Left lung (tissue), 10 donors: ENCODE measurements around the gene KCNG2. TPM values are rescaled to one million over a fixed set of nuclear protein-coding genes. Genes with fewer than 3 reads are reported as not detected.
A peak's percentile ranks its signal among the peaks of the same experiment; 100 is the strongest.

Experiments
- ATAC-seq: fragments of 200-7000 bp; cut with Tn5 transposase; one replicate; pipeline ENCODE4 v1.9.1; 2020; ENCODE audit warnings: moderate library complexity
- DNase-seq, 4 donors: peaks; one replicate each; pipeline ENCODE4 v3.0.0-alpha.2; 2013 to 2020
- H3K27ac ChIP-seq, 2 donors: fragments of 200-600 bp; sonication (generic) in 1 of 2; one replicate each; pipeline versions ENCODE4 v1.5.0 to v1.8.0; 2020 to 2021
- H3K27me3 ChIP-seq, 2 donors: fragments of 200-600 bp; sonication (generic) in 1 of 2; one replicate each; pipeline versions ENCODE4 v1.5.0 to v1.8.0; 2020 to 2021
- H3K36me3 ChIP-seq, 2 donors: fragments of 200-600 bp; sonication (generic) in 1 of 2; one replicate each; pipeline versions ENCODE4 v1.5.0 to v1.8.0; 2020 to 2021
- H3K4me1 ChIP-seq, 2 donors: fragments of 200-600 bp; one replicate each; pipeline ENCODE4 v1.8.0; 2021
- H3K4me3 ChIP-seq, 2 donors: fragments of 200-600 bp; sonication (generic) in 1 of 2; one replicate each; pipeline versions ENCODE4 v1.5.0 to v1.8.0; 2020 to 2021; ENCODE audit warnings: mild to moderate bottlenecking in 1 of 2
- H3K9me3 ChIP-seq, 2 donors: fragments of 200-600 bp; sonication (generic) in 1 of 2; one replicate each; pipeline versions ENCODE4 v1.5.0 to v1.8.0; 2020 to 2021
- intact Hi-C, 2 donors: fragments of 100-400 bp; cut with DNase I; formaldehyde crosslinking; loops; one replicate each; pipeline versions ENCODE4 v1.11.2 to v1.14.2; 2022
- polyA plus RNA-seq, 6 donors: library from polyadenylated mRNA; unstranded; fragments of 120-200 nt; gene quantifications; one replicate each; pipeline ENCODE4 v1.2.1, GENCODE V29; 2013; ENCODE audit not compliant: insufficient read length in 6 of 6
- total RNA-seq, 2 donors: library from RNA; stranded (reverse); fragmentation: NEBNext Ultra II Directional; extraction: Animal tissue kit (Norgen Biotek cat#: 25700); gene quantifications; one replicate each; pipeline ENCODE4 v1.2.1, GENCODE V29; 2021
- TF ChIP-seq, protein P1 (sequence below), 2 donors: fragments of 200-600 bp; sonication (generic) in 1 of 2; IDR thresholded peaks; one replicate each; pipeline versions ENCODE4 v1.5.0 to v1.8.0; 2021; ENCODE audit warnings: antibody characterized with exemption in 2 of 2
- donor health status: DM: no; HTN: yes; CAD: no.
- donor health status: DM: no; HTN: no; CAD: no.

The KCNG2 gene
- total and polyA plus RNA-seq, 8 donors, result 0.17 to 1.1 (median 0.31) TPM

DNA sequence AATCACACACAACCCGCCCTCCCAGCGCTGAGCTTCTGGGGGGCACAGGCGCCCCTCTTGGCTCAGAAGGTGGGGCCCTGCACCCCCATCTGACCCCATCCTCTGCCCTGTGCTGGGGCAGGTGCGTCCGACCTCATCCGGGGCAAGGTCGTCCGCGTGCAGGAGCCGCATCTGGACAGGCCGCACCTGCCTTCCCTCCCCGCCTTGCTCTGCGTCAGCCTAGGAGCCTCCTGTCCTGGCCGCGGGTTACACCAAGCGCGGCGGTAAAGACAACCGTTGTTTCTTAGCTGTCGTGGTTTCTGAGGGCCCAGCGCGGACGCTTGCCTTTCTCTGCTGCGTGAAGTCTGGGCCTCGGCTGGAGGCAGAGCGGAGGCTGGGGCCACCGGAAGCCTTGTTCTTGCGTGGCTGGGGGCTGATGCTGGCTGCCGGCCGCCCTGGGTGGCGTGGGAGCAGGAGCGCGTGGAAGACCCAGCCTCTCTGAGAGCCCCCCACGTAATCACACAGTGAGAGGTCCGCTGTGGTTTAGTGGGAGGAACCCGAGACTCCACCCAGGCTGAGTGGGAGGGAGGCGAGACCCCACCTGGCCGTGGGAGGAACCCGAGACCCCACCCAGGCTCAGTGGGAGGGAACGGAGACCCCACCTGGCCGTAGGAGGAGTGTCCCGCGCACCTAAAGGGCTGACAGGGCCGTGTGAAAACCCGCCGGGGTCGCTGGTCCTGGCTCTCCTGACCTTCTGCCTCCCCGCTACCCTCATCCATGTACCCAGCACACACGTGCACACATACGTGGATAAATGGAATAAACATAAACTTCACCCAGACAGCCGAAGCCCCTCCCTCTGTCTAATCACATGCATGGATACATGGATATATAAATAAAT, 51.8 kb downstream of the KCNG2 start:
- Histone ChIP-seq H3K4me1 (no peaks in the 10 kb centered on the region), H3K9me3 (no peaks in the 10 kb centered on the region), H3K4me3 (no peak overlapping the region), H3K27ac (no peak overlapping the region), H3K36me3 (no peaks in the 10 kb centered on the region), H3K27me3 (no peaks in the 10 kb centered on the region)
- ATAC-seq (no peak), DNase-seq (no peak)
- intact Hi-C loops, result no loop called here
- TF ChIP-seq, protein P1, sequence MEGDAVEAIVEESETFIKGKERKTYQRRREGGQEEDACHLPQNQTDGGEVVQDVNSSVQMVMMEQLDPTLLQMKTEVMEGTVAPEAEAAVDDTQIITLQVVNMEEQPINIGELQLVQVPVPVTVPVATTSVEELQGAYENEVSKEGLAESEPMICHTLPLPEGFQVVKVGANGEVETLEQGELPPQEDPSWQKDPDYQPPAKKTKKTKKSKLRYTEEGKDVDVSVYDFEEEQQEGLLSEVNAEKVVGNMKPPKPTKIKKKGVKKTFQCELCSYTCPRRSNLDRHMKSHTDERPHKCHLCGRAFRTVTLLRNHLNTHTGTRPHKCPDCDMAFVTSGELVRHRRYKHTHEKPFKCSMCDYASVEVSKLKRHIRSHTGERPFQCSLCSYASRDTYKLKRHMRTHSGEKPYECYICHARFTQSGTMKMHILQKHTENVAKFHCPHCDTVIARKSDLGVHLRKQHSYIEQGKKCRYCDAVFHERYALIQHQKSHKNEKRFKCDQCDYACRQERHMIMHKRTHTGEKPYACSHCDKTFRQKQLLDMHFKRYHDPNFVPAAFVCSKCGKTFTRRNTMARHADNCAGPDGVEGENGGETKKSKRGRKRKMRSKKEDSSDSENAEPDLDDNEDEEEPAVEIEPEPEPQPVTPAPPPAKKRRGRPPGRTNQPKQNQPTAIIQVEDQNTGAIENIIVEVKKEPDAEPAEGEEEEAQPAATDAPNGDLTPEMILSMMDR (IDR thresholded peaks at IDR 0.05), result no peak

DNA sequence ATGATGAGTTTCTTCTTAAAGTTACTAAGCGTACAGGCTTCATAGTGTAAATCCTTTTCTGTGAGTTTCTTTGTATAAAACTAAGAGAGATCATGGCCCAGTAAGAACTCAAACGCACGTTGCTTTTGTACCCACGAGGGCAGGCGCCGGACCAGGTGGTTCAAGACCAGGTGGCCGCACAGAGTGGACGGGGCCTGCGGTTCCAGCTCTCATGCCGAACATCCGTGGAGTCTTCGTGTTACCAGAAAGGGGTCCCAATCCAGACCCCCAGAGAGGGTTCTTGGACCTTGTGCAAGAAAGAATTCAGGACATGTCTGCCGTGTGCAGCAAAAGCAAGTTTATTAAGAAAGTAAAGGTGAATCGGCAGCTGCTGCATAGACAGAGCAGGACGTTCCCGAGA, 53.0 kb downstream of the KCNG2 start:
- Histone ChIP-seq H3K9me3 (no peaks in the 10 kb centered on the region), H3K27ac (no peak overlapping the region), H3K4me1 (no peaks in the 10 kb centered on the region), H3K36me3 (no peaks in the 10 kb centered on the region), H3K4me3 (no peak overlapping the region), H3K27me3 (peaks cover 0 to 5% of the 10 kb centered on the region in 2 donors)
- ATAC-seq (no peak), DNase-seq (peak in 1 of 4 donors; percentile 21)
- intact Hi-C loops, result no loop called here
- TF ChIP-seq, protein P1 (IDR thresholded peaks at IDR 0.05), result no peak

DNA sequence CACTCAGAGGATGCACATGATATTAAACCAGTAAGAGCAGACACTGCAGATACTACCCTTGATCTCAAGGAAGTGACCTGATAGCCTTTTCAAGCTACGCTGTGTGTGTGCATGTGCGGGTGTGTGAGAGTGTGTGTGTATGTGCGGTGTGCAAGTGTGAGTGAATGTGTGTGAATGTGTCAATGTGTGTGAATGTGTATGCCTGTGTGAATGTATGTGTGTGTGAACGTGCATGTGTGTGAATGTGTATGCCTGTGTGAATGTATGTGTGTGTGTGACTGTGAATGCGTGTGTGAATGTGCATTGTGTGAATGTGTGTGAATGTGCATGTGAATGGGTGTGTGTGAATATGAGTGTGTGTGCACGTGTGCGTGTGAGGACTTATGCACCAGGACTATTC, 53.8 kb downstream of the KCNG2 start:
- H3K27me3 ChIP-seq, result peaks cover 0 to 11% of the 10 kb centered on the region in 2 donors
- H3K9me3 ChIP-seq, result no peaks in the 10 kb centered on the region
- no peak overlapping the region for H3K27ac ChIP-seq
- peaks cover 0 to 3% of the 10 kb centered on the region in 2 donors for H3K4me1 ChIP-seq
- H3K4me3 ChIP-seq, result no peak overlapping the region
- TF ChIP-seq, protein P1 (IDR thresholded peaks at IDR 0.05), result no peak
- no peaks in the 10 kb centered on the region for H3K36me3 ChIP-seq
- intact Hi-C loops, result no loop called here
- DNase-seq (no peak), ATAC-seq (no peak)

DNA sequence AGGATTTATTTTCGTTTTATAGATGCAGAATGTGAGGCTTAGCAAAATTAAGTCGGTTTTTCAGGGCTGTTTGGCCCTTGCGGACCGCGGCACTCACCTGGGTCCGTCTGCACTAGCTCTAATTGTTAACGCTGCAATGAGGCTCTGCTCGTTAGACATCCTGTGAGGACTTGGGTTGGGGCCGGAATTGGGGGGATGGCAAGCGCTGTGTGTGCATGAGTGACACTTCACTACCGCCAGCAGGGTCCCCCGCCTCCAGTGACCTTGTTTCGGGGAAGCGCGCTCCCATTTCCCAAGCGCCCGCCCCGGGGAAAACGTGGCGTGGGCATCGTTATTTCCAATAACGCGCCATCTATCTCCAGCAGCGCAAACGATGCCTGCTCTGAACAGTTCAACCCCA, 54.2 kb downstream of the KCNG2 start:
- ATAC-seq, result no peak
- peak in 2 of 4 donors; percentile 16 to 72 for DNase-seq
- Histone ChIP-seq H3K4me1 (peaks cover 0 to 6% of the 10 kb centered on the region in 2 donors), H3K27me3 (peaks cover 0 to 13% of the 10 kb centered on the region in 2 donors), H3K4me3 (no peak overlapping the region), H3K36me3 (no peaks in the 10 kb centered on the region), H3K9me3 (no peaks in the 10 kb centered on the region), H3K27ac (no peak overlapping the region)
- intact Hi-C loops, result no loop called here
- TF ChIP-seq, protein P1 (IDR thresholded peaks at IDR 0.05), result no peak

DNA sequence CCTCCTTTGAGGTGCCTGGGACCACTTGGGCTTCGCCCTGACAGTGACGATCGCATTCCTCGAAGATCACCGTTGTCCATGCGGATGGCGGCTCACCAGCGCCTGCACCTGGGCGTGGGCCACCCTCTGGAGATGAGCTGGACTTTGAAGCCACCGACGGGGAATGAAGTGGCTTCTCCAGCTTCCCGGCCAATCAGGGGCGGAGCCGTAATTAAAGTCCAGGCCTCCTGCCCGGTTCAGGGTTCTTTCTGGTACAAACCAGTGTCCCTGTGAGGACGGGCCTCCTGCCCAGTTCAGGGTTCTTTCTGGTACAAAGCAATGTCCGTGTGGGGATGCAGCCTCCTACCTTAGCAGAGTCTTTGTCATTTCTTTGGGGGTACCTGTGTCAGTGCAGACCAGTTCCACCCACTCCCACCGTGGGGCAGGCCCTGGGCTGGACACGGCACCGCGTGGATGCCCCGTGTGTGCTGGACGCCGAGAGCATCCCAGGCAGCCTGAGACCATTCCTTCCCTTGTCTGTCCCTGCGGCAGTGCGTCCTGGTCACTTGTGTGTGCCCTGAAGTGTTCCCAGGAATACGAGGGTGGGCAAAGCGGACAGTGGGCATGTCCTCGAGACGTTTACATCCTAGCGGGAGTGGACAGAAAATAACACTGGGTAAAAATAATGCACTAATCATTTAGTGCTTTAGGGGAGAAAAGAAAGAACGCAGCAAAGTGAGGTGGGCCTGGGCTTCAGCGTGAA, 55.0 kb downstream of the KCNG2 start:
- ATAC-seq, result no peak
- DNase-seq, result peak in 2 of 4 donors; percentile 21 to 58
- Histone ChIP-seq H3K36me3 (no peaks in the 10 kb centered on the region), H3K9me3 (no peaks in the 10 kb centered on the region), H3K4me3 (no peak overlapping the region), H3K27ac (no peak overlapping the region), H3K27me3 (peaks cover 0 to 13% of the 10 kb centered on the region in 2 donors), H3K4me1 (peaks cover 0 to 6% of the 10 kb centered on the region in 2 donors)
- intact Hi-C loops, result no loop called here
- TF ChIP-seq, protein P1 (IDR thresholded peaks at IDR 0.05), result no peak
